NCI-H2029 treated with DMSO at 0.1 percent for 48 hours (cell line): Measurements from ENCODE around the gene ANKRD28.
"Not testable (repeated sequence)": the region's sequence is repeated elsewhere in the genome, so short reads cannot be mapped to it uniquely, and the experiment has no call there.

Experiments
- DNase-seq: peaks from one replicate; lab custom pipeline; 2025; lab: John Stamatoyannopoulos, UW

Gene ANKRD28

GRCh38 chr3:15797642-15798303, at the start of gene ANKRD28:
ANKRD28 (minus strand) TSS chr3:15797979; CDS start chr3:15796521, 1,458 bp downstream.
- no peak for DNase-seq

- no peak for DNase-seq
Measured at GRCh38 chr3:15847239-15847638, 49.5 kb upstream of the ANKRD28 start.

GRCh38 chr3:15846606-15847005, 48.8 kb upstream of the ANKRD28 start:
- no peak for DNase-seq

- no peak for DNase-seq
Measured at GRCh38 chr3:15845475-15845874, 47.7 kb upstream of the ANKRD28 start.

- no peak for DNase-seq
Measured at GRCh38 chr3:15844889-15845288, 47.1 kb upstream of the ANKRD28 start.

- not testable (repeated sequence) for DNase-seq
Measured at GRCh38 chr3:15841091-15841973, 43.6 kb upstream of the ANKRD28 start.

- no peak for DNase-seq
Measured at GRCh38 chr3:15839568-15839967, 41.8 kb upstream of the ANKRD28 start.

- DNase-seq = no peak
Measured at GRCh38 chr3:15831927-15832326, 34.1 kb upstream of the ANKRD28 start.

- DNase-seq = no peak
Measured at GRCh38 chr3:15825016-15825415, 27.2 kb upstream of the ANKRD28 start.

- no peak for DNase-seq
Measured at GRCh38 chr3:15823092-15823491, 25.3 kb upstream of the ANKRD28 start.

- DNase-seq = no peak
Measured at GRCh38 chr3:15822281-15822680, 24.5 kb upstream of the ANKRD28 start.

- no peak for DNase-seq
Measured at GRCh38 chr3:15820911-15821310, 23.1 kb upstream of the ANKRD28 start.

GRCh38 chr3:15819576-15819975, 21.8 kb upstream of the ANKRD28 start:
- no peak for DNase-seq

GRCh38 chr3:15819043-15819442, 21.3 kb upstream of the ANKRD28 start:
- DNase-seq = no peak

GRCh38 chr3:15815696-15816095, 17.9 kb upstream of the ANKRD28 start:
- DNase-seq = no peak

GRCh38 chr3:15813079-15813478, 15.3 kb upstream of the ANKRD28 start:
- not testable (repeated sequence) for DNase-seq

GRCh38 chr3:15812183-15812582, 14.4 kb upstream of the ANKRD28 start:
- DNase-seq = no peak

GRCh38 chr3:15810702-15811101, 12.9 kb upstream of the ANKRD28 start:
- DNase-seq = no peak

GRCh38 chr3:15809313-15809712, 11.5 kb upstream of the ANKRD28 start:
- no peak for DNase-seq

GRCh38 chr3:15808679-15809310, 11.0 kb upstream of the ANKRD28 start:
- no peak for DNase-seq

- DNase-seq = no peak
Measured at GRCh38 chr3:15805756-15806266, 8.0 kb upstream of the ANKRD28 start.

GRCh38 chr3:15804553-15805095, 6.8 kb upstream of the ANKRD28 start:
- peak; percentile 46 for DNase-seq
